ENCODE measurements around the gene NUP153. TPM values are rescaled to one million over a fixed set of nuclear protein-coding genes. Genes with fewer than 3 reads are reported as not detected.
"Not testable (repeated sequence)": the region's sequence is repeated elsewhere in the genome, so short reads cannot be mapped to it uniquely, and the experiment has no call there.

NUP153 gene
- polyA plus RNA-seq, 2 of the 4 experiments (the other 2 are of a cell fraction) = 26.4 to 47.3 TPM

- no peak for TF ChIP-seq NPAS2 (CRISPR knock-in tag; IDR thresholded peaks at IDR 0.05; ENCODE audit: borderline replicate concordance)
- TF ChIP-seq RCOR1 (IDR thresholded peaks at IDR 0.05; ENCODE audit: low read depth, low read length) = no peak
- TF ChIP-seq KDM5A (IDR thresholded peaks at IDR 0.05) = no peak
- TF ChIP-seq MAZ (IDR thresholded peaks at IDR 0.05; ENCODE audit: borderline replicate concordance, low read depth, low read length) = no peak
- no peak for TF ChIP-seq HEYL (CRISPR knock-in tag; IDR thresholded peaks at IDR 0.05)
- no peak for TF ChIP-seq EHMT2 (IDR thresholded peaks at IDR 0.05; ENCODE audit: low read depth)
- no peak for TF ChIP-seq FOSB (CRISPR knock-in tag; IDR thresholded peaks at IDR 0.05)
- no peak for TF ChIP-seq ESRRA (IDR thresholded peaks at IDR 0.05; ENCODE audit: borderline replicate concordance, low read length)
- TF ChIP-seq ZC3H11A (IDR thresholded peaks at IDR 0.05) = no peak
- no peak for TF ChIP-seq HOXB13 (CRISPR knock-in tag; IDR thresholded peaks at IDR 0.05; ENCODE audit: low read depth)
- no peak for TF ChIP-seq PBX3 (IDR thresholded peaks at IDR 0.05)
- no peak for TF ChIP-seq POLR2A (IDR thresholded peaks at IDR 0.05; ENCODE audit: low read length)
- no peak for TF ChIP-seq HDAC2 (IDR thresholded peaks at IDR 0.05)
- TF ChIP-seq SMC3 (IDR thresholded peaks at IDR 0.05) = no peak
- no peak for TF ChIP-seq ZFP36 (IDR thresholded peaks at IDR 0.05; ENCODE audit: borderline replicate concordance, partially characterized antibody)
- TF ChIP-seq MYC (IDR thresholded peaks at IDR 0.05; ENCODE audit: borderline replicate concordance, low read length) = no peak
- TF ChIP-seq FOSL2 (IDR thresholded peaks at IDR 0.05) = no peak
- no peak for TF ChIP-seq FOSL2 (CRISPR knock-in tag; IDR thresholded peaks at IDR 0.05)
- CTCF ChIA-PET = no interaction called here
Observed at GRCh38 chr6:17588011-17588410, 118.7 kb downstream of the NUP153 start.

GRCh38 chr6:17586623-17587022 is 120.1 kb downstream of the NUP153 start:
- H3K4me3 ChIP-seq; H3K9me3 ChIP-seq; H3K27ac ChIP-seq; CTCF ChIA-PET; DNase-seq (ENCODE audit: low read depth in 1 of 2, low spot score in 1 of 2); FAIRE-seq; H3K4me2 ChIP-seq; POLR2A ChIA-PET; ATAC-seq: not testable (repeated sequence)
- peaks cover 13% of the 10 kb centered on the region; the same call in 1 of the 3 replicates for H3K4me1 ChIP-seq
- 88% methylated on average over 13 of the region's 13 CpGs for WGBS (ENCODE audit: missing lambda C conversion rate)

More at GRCh38 chr6:17588011-17588410, 118.7 kb downstream of the NUP153 start:
- Histone ChIP-seq H3K4me1 (peaks cover 13% of the 10 kb centered on the region; the same call in 1 of the 3 replicates), H3K4me3 (no peak overlapping the region), H3K9me3 (no peaks in the 10 kb centered on the region), H3K4me2 (no peak overlapping the region), H3K27ac (no peak overlapping the region)
- ATAC-seq = no peak
- 74% methylated on average over 6 of the region's 6 CpGs for WGBS (ENCODE audit: missing lambda C conversion rate)
- no peak for FAIRE-seq
- POLR2A ChIA-PET = no interaction called here
- DNase-seq (ENCODE audit: low read depth in 1 of 2, low spot score in 1 of 2) = no peak

GRCh38 chr6:17585766-17586490 is 120.8 kb downstream of the NUP153 start:
- ATAC-seq (peak; percentile 62 to 75; a peak in 5 of 6 replicates), DNase-seq (ENCODE audit: low read depth in 1 of 2, low spot score in 1 of 2) (peak in 1 of 2 experiments; percentile 72), FAIRE-seq (no peak)
- peaks cover 13% of the 10 kb centered on the region; the same call in 1 of the 3 replicates for H3K4me1 ChIP-seq
- POLR2A ChIA-PET = no interaction called here
- no peak overlapping the region for H3K4me2 ChIP-seq
- no peaks in the 10 kb centered on the region for H3K9me3 ChIP-seq
- no peak overlapping the region for H3K4me3 ChIP-seq
- WGBS (ENCODE audit: missing lambda C conversion rate) = 61% methylated on average over 7 of the region's 7 CpGs
- CTCF ChIA-PET = interaction anchor here (0.6 to 2.9 kb wide), 4 partner anchors 10 to 430 kb away, joined by 3 to 35 read pairs (median 4); no protein-coding TSS in a partner anchor
- H3K27ac ChIP-seq = no peak overlapping the region
- no peak for TF ChIP-seq NR3C1 (IDR thresholded peaks at IDR 0.05)
- TF ChIP-seq FOSB (CRISPR knock-in tag; IDR thresholded peaks at IDR 0.05) = no peak
- TF ChIP-seq CHD4 (IDR thresholded peaks at IDR 0.05; ENCODE audit: borderline replicate concordance) = no peak
- TF ChIP-seq SREBF2 (IDR thresholded peaks at IDR 0.05) = no peak
- no peak for TF ChIP-seq TP53 (CRISPR knock-in tag; IDR thresholded peaks at IDR 0.05)
- TF ChIP-seq HES2 (IDR thresholded peaks at IDR 0.05) = no peak
- TF ChIP-seq ESRRA (IDR thresholded peaks at IDR 0.05; ENCODE audit: borderline replicate concordance, low read length) = no peak
- TF ChIP-seq RAD21 (conservative IDR thresholded peaks at IDR 0.05 in 1 of 2, IDR thresholded peaks at IDR 0.05 in 1 of 2) = 0 out of 5 replicates have a peak, but pooled peaks of 1 of the 2 experiments have one; percentile 17
- no peak for TF ChIP-seq NFE2L2 (conservative IDR thresholded peaks at IDR 0.05; ENCODE audit: low read length)
- TF ChIP-seq PHF8 (IDR thresholded peaks at IDR 0.05; ENCODE audit: borderline replicate concordance, low read depth) = no peak
- no peak for TF ChIP-seq RARB (CRISPR knock-in tag; IDR thresholded peaks at IDR 0.05)
- TF ChIP-seq ATOH8 (CRISPR knock-in tag; IDR thresholded peaks at IDR 0.05; ENCODE audit: low read depth) = no peak
- TF ChIP-seq ZFP36 (IDR thresholded peaks at IDR 0.05; ENCODE audit: borderline replicate concordance, partially characterized antibody) = no peak
- no peak for TF ChIP-seq RFX5 (IDR thresholded peaks at IDR 0.05)
- 0 out of 3 replicates have a peak, but pooled peaks have one; percentile 5 for TF ChIP-seq SMC3 (IDR thresholded peaks at IDR 0.05)
- TF ChIP-seq GATA3 (IDR thresholded peaks at IDR 0.05; ENCODE audit: borderline replicate concordance) = 0 out of 2 replicates have a peak, but pooled peaks have one; percentile 16
- TF ChIP-seq HMGXB4 (CRISPR knock-in tag; IDR thresholded peaks at IDR 0.05; ENCODE audit: borderline replicate concordance) = no peak
